Non-pigmented ciliary epithelial cell (primary cell): ENCODE measurements around the gene NRXN3.
A peak's percentile ranks its signal among the peaks of the same experiment; 100 is the strongest.

Experiments used
- DNase-seq: peaks from one replicate; pipeline ENCODE4 v3.0.0-alpha.2; 2010; ENCODE audit warnings: low read depth

Gene NRXN3

DNA sequence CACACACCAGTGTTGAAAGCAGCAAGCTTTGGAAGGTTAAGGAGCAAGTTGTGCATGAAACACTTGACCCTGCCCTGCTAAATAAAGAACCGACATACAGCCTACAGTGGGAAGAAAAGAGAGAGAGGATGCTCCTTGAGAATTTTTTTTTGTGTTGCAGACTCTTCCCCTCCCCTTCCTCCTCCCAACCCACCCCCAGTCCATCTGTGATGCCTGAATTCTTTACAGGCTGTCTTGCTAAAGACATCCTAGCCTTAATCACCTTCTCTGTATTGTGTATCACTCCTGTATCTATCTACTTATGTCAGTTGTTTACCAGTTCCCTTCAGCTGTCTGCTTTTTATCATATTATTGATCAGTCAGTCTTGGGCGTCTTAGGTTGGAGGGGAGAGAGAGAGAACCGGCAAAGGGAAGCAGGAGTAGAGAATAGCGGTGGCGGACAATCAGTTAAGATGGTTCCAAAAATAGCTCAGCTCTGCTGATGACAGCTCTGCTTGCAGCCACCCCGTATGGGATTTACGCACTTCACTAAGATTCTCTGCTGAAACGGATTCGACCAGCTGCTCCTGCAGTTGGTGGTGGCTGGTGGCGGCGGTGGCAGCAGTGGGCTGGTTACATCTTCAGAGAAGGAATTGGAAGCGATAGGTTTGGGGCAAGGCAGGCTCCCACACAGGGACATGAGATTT lies 664.7 kb downstream of the NRXN3 start:
- no peak for DNase-seq

DNA sequence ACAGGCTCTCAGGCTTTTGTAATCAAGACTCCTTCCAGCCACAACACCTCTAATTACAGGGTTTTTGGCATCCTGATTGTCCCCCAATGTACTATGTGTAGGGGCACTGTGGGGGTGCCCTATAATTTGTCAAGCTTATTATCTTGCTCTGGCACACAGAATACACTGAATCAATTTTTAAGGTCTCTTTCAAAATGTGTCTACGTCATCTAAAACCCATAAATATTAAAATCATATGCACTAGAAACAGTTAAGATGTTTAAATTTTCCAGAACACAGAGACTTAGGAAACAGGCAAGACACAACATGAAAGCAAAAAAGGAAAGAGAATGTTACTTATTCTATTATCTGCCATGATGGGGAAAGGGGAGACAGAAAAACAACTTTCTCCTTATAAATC lies 665.7 kb downstream of the NRXN3 start:
- DNase-seq, result no peak

DNA sequence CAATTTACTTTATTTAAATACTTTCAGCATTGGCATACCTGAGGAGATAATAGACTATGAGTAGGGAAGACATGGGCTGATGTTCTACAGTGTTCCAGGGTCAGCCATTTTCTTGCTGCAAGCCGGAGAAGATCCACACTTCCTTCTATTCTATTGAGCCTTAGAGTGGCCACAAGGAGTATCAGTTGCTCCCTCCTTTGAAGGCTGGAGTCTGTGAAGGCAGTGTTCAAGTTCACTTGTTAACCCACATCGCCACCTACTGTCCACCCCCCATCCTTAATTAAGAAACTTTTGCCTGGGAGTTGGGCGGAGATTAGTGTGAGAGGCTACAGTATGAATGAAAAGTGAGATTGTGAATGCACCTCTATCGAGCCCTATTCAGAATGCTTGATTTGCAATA lies 666.6 kb downstream of the NRXN3 start:
- DNase-seq, result no peak

DNA sequence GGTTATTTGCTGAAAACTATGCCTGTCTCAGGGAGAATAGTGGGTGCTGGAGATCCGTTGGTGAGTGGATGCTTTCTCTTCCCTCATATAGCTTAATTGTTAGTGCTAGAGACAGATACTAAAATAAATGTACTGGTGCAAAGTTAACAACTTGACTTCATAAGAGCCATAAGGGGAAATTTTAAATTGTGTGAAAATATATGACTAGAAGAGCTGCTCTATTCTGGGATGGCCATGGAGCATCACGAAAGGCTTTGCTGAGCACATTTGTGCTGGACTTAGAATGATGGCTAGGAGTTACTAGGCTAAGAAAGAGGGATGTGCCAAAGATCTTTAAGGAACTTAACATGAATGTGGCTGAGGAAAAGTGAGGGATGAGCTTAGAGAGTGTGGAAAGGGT lies 668.8 kb downstream of the NRXN3 start:
- no peak for DNase-seq

DNA sequence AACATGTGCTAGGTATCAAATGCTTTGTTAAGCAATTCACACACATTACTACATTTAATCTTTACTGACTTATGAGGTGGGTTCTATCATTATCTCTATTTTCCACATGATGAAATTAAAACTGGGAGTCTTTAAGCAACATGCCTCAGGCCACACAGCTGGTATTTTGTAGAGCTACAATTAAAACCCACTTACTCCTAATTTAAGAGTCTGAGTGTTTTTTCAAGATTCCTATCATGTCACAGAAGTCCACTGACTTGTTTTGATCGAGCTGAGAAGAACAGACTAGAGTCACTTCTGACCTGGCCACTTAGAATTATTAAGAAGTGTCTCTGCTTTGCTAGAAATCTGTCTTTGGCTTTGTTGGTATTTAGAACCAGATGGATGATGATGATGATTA lies 670.7 kb downstream of the NRXN3 start:
- no peak for DNase-seq

DNA sequence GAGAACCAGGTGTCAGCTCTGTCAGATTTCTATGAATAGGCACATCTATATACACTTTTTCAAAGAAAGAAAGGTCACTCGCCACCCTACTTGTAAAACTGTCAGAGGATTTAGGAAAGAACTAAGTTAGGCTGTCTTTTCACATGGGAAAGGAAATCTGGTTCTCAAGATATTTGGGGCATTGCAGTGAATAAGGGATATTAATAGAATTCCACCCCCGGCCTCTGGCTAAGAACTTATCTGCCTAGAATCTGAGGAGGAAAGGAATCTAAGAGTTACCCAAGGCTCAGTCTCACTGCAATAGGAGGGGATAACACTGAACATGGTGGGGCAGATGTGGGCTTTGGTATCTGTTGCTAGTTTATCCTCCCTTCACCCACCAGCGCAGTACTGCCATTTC lies 677.6 kb downstream of the NRXN3 start:
- DNase-seq, result no peak

DNA sequence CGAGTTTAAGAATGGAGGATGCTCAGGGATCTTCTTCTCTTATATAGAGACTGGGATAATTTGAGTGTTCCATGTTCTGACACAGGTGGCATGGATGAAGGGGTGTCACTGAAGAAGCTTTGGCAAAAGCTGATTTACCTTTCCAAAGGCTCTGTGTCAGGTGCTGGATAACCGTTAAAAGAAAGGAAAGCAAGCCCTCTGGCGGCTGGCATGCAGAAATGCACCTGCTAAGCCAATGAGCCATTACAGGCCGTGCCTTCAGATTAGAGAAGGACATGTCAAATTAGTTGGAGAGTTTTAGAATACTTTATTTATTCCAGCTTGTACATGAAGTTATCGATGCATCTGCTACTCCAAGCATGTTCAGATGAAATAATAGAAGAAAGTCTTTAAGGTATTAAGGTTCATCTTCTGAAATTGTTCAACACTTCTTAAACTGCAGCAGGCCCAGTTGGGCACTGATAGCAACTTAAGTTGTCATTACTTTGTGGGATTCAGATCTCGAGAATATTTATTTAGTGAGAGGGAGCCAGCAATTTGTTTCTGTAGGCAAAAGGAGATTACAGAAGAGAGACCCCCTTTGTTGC lies 678.2 kb downstream of the NRXN3 start:
- no peak for DNase-seq

DNA sequence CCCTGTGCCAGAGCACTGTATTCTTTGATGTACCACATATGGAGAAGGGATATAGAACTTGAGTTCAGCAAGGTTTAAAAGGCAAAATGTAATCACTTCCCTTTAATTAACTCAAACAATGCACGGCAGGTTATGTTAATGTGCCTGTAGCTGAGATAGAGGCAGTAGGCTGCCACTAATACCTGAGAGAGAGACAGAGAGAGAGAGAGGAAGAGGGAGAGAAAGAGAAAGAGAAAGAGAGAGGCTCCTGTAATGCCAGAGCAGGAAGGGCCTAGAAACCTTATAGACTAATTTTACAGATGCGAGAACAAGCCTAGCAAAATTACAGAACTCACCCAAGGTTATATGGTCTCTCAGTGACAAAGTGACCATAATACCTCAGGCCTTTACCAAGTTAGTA lies 679.8 kb downstream of the NRXN3 start:
- DNase-seq, result no peak

DNA sequence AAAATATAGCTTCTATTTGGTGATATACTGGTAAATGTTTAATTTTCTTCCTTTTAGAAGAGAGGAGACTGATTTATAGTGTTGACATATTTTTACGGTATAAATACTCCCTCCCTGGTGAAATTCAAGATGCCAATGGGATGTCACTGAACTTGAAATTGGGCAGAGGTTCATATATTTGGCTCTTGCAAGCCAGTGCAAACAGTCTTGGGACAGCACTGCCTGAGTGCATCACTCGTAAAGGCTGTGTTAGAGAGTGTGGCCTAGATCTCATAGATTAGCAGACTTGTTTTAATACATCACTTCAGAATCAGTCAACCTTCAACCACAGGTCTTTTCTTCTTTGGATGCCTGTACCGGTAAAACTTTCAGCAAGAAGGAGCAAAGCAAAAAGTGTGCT lies 681.0 kb downstream of the NRXN3 start:
- DNase-seq, result no peak

DNA sequence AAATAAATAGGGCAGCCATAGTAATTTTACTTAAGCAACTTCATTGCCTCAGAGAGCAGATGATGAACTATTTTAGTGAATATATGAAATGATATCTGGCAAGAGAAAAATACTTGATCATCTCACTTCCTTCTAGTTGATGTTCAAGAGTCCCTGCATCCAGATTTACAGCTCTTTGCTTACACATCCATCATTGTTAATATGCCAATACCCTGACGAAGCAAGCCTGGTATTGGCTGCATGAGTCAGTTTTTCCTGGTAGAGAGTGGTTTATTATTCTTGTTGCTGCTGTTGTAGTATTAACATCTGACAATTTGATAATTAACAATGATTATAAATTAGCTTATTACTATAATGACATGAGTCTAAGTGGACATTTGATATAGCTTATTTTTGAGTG lies 681.9 kb downstream of the NRXN3 start:
- no peak for DNase-seq

DNA sequence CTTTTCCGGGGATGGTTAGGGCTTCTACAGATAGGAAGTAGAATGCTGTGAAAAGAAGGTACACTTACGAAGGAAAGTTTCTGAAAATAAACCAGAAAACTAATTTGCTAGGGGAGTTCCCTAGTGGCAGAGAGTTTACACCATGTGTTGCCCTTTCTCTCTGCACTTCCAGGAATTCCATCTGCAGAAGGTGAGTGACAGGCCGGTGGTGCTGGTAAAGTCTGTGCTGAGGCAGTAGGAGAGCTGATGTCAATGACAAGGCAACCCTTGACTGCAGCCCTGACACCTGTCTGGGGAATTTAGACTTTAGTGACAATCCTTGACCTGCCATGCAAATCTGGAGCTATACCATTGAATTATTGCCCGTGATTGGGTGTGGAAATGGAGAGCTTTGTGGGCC lies 687.8 kb downstream of the NRXN3 start:
- DNase-seq, result no peak

DNA sequence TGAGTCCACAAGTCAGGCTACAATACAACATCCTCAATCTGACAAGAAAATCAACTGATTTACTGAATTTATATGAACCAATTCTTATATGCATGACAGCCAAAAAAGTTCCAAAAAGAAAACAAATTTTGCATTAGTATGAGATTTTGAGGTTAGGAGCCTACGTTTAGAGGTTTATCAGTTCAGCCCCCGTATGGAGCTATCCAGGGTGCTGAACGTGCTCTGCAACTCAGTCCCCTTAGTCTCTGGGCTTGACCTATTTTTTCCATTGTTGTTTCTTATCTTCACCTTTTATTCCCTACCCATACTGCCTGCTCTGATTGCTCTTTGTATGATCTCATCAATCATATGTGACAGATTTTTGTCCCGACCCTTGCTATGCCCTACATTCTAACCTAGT lies 693.0 kb downstream of the NRXN3 start:
- DNase-seq, result no peak

DNA sequence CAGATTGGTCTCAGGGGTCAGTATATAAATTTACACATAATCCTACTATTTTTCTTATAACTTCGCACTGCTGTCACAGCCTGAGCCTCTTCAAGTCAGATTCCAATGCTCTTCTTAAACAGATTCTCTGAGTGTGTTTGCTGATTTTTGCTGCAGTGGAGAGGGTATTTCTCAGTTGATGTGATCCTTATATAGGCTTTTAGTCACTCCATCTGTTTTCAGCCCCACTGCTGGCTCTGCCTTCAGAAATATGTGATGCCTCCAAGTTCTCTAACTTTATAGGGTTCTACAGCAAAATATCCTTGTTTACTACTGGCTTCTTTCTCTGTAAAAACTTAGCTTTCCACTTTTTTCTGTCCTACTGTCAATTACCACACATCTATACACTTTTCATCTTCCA lies 702.7 kb downstream of the NRXN3 start:
- no peak for DNase-seq

DNA sequence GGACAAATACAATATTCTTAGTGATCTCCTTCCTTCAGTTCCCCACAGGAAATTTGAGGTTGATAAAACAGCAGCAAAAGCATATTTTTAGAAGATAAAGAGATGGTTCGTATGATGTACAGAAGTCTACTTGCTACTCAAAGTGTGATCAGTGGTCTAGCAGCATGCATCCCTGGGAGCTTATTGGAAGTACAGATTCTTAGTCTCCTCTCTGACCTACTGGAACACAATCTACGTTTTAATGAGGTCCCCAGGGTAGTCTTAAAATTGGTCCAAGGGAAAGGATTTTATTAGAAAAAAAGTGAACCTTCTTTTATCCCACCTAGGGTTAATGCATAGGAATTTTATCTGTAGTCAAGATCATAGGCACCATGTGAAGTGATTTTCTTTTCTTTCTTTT lies 703.4 kb downstream of the NRXN3 start:
- no peak for DNase-seq

DNA sequence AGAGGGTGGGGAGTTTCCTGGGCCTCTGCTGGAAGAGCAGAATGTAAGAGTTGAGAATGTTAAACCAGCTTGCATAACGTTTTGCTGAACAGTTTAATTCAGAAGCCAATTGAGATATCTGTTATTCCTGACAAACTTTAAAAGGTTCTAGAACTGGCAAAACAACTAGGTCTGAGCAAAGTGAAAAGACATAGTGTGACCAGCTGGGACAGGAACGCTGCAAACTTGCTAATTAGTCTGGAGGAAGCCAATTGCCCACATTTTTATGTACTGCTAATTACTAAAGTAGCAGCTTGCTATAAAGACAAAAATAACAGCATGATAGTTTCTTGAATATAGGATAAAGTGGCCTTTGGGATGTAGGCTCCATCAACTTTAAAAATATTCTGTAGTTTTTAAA lies 704.9 kb downstream of the NRXN3 start:
- DNase-seq, result no peak

DNA sequence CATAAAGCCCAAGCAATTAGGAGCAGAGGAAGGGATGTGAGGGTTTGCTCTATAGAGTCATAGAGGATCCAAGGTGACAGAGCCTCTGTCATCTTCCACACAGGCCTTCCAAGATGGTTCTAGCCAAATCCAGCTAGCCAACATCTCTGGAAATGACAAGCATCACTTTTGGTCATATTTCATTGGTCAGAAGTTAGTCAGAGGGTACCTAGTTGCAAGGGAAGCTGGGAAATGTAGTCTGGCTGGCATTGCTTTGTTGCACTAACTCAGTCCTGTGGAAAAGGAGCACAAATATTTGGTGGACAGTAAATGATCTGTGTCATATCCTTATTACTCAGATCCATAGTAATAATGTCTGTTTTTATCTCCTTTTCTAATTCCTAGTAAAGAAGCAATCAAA lies 715.7 kb downstream of the NRXN3 start:
- DNase-seq, result no peak

DNA sequence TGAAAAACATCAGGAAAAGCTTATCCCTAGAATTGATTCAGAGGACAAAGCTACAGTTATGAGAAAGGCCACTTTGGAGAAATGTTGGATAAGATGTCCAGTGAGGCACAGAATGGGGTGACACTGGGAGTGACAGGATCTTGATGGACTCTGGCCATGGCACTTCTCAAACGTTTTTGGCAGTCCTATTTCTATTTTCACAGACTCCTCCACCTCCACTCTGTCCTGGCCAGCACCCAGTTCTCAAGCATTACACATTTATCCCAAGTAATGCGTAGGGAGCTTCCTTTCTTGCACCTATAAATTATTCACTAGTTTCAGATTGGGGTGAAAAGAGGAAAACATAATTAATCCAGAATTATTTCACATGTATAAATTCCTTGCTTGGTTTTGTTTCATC lies 727.3 kb downstream of the NRXN3 start:
- DNase-seq, result no peak

DNA sequence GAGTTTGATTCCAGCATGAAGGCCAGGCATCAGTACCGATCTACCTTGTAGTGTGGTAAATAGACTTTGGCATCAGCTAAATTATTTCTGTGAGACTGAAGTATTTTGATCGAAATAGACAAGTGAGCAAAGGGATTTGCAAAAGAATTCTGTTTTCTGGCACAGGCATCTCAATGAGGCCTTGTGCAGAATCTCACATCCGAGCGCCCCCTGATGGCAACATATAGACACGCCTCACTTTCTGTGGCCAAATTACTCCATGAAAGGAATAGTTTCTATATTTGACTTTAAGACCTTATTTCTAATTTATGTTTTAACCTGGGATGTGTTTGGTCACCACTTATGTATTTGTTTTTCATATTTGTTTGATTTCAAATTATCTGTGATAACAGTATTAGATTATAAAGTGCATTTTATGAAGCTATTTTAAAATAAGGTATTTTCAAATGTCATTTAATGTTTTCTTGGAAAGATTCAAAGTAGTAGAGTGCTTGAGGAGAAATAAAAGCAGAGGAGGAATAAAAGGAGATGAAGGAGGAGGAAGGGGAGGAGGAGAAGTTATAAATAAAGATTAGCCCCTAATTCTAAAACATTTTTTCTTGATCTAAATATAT lies 731.9 kb downstream of the NRXN3 start:
- DNase-seq, result peak; percentile 17

DNA sequence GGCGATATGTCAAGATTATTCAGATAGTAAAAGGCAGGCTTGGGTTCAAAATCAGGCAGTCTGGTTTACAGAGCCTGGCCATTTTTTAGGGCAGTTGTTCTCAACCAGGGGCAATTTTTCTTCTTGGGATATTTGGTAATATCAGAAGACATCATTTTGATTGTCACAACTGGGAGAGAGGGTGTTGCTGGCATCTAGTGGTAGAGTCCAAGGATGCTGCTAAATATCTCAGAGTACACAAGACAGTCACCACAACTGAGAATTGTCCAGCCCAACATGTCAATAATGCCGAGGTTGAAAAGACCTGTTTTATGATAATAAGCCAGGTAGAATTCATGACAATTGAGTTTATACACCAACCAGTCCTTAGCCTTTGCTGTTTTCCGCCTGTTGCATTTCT lies 733.9 kb downstream of the NRXN3 start:
- DNase-seq, result no peak

DNA sequence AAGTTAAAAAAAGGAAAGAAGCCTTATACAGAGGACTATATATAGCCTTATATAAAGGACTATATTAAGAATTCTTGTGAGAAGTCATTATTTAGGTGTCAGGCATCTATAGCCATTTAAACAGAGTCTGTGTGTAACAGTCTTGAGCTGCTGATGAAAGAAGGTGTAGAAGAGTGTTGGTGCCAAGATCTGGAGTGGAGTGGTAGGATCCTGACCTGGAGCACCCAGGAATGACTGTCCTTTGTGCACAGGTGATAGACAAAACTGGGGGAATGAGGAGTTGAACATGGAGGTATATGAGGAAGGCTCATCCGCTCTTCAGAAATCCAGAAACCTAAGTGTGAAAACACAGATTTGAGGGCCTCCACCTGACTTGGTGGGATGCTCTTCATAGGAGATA lies 747.3 kb downstream of the NRXN3 start:
- no peak for DNase-seq

DNA sequence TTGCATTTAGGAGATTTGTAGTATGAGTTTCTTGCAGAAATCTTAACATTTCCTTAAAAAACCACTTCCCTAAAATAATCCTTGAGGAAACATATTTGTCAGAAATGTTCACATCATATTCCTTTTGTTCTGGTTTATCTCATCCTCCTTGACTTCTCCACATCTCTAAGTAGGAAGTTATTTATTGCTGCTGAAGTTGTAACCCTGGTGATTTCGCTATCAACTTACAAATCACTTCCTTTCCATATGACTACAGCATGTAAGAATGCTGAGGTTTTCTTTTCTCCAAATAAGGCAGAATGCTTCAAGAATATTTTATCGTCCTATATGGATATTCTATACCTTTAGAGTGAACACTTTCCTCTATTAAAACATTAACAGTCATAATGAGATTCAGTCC lies 751.7 kb downstream of the NRXN3 start:
- peak; percentile 72 for DNase-seq

DNA sequence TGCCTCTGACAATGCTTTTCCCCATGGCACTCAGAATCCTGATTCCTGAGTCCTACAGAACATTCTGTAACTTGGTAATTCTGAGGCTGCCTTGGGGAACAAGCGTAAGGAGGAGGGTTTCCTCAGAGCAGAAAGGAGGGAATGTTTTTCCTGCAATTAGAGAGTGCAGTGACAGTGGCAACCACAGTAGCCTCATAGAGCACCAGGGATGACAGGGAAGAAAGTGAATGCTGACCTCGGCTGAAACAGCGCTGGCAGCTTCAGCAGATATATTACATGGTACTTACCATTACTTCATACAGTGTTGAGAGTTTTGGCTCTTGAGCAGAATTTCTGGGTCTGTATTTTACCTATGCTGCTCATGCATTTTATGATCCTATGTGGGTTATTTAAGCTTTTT lies 757.1 kb downstream of the NRXN3 start:
- DNase-seq, result no peak

DNA sequence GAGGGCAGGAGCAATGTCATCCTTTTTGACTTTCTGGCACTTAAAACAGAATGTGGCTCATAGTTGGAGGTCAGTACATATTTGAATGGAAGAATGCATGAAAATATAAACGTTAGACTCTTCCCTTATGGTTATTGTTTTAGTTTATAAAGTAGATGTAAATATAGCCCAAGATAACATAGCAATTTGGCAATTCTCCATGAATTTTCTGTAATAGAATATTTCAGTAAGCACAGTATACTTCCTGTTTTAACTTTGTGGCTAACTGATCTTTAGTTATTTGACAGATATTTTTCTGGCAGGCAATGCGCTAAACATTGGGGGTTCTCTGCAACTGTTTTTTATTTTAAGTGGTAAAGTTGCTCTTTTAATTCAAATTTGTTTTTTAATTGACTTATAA lies 763.0 kb downstream of the NRXN3 start:
- no peak for DNase-seq

DNA sequence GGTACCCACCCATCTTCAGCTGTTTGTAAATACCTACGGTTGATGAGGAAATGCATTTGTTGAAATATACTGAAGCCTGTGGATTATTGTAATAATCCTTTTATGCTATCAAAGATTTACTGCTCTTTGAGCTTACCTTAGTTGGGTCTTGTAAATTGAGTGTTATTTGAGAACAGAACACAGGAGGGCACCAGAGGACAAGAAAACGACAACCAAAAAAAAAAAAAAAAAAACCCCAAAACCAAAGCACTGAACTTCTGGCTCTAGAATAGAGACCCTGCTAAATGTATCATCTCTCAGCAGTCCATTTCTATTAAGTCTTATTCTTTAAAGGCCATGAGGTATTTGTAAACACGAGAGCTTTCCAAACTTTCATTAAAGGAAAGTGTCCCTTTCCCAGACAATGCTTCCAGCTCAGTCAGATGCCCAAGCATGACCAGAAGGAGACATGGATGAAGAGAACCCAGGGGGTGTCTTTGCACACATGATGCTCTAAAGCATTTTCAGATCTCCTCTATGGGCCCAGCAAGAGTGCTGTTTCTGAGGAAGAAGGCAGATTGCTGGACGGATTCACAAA lies 763.9 kb downstream of the NRXN3 start:
- peak; percentile 3 for DNase-seq
